Astrocyte (in vitro differentiated cells and primary cell): ENCODE results near the gene ATOSA.

Experiments used
- CTCF ChIP-seq: IDR thresholded peaks from 2 replicates; pipeline ENCODE4 v1.5.1; 2011; ENCODE audit warnings: low read depth, mild to moderate bottlenecking, inconsistent platforms, low read length, moderate library complexity; ENCODE audit not compliant: insufficient read depth
- EZH2 ChIP-seq: IDR thresholded peaks from 2 replicates; pipeline ENCODE4 v1.6.1; 2012; ENCODE audit warnings: mild to moderate bottlenecking, low read length, inconsistent platforms; ENCODE audit not compliant: insufficient read depth

- TF ChIP-seq EZH2 (no peak), CTCF (no peak)
Measured at GRCh38 chr15:52706091-52706490, 26.9 kb upstream of the ATOSA start.
